GM19238 (cell line): ENCODE results near the gene SH3BP4.
"Not testable (repeated sequence)": the region's sequence is repeated elsewhere in the genome, so short reads cannot be mapped to it uniquely, and the experiment has no call there.

Experiments
- DNase-seq: peaks from one replicate; pipeline ENCODE4 v3.0.0; 2011; ENCODE audit warnings: low spot score; ENCODE audit not compliant: insufficient read length

Gene SH3BP4

GRCh38 chr2:235054475-235054874 lies 102.7 kb downstream of the SH3BP4 start:
- DNase-seq = no peak

- no peak for DNase-seq
Measured at GRCh38 chr2:235054919-235055318, 103.1 kb downstream of the SH3BP4 start.

GRCh38 chr2:235055891-235056516 lies 104.2 kb downstream of the SH3BP4 start:
- no peak for DNase-seq

- DNase-seq = no peak
Measured at GRCh38 chr2:235056768-235057167, 105.0 kb downstream of the SH3BP4 start.

GRCh38 chr2:235057616-235058015 lies 105.8 kb downstream of the SH3BP4 start:
- not testable (repeated sequence) for DNase-seq

GRCh38 chr2:235059161-235059560 lies 107.3 kb downstream of the SH3BP4 start:
- DNase-seq = no peak

- no peak for DNase-seq
Measured at GRCh38 chr2:235061656-235062055, 109.8 kb downstream of the SH3BP4 start.

- no peak for DNase-seq
Measured at GRCh38 chr2:235063471-235063961, 111.7 kb downstream of the SH3BP4 start.

- no peak for DNase-seq
Measured at GRCh38 chr2:235064976-235065375, 113.2 kb downstream of the SH3BP4 start.

- no peak for DNase-seq
Measured at GRCh38 chr2:235066490-235066889, 114.7 kb downstream of the SH3BP4 start.

GRCh38 chr2:235066895-235067294 lies 115.1 kb downstream of the SH3BP4 start:
- DNase-seq = no peak

- DNase-seq = no peak
Measured at GRCh38 chr2:235068701-235069100, 116.9 kb downstream of the SH3BP4 start.

- DNase-seq = no peak
Measured at GRCh38 chr2:235070063-235070706, 118.4 kb downstream of the SH3BP4 start.

GRCh38 chr2:235073868-235074413 lies 122.1 kb downstream of the SH3BP4 start:
- no peak for DNase-seq

GRCh38 chr2:235077046-235077445 lies 125.2 kb downstream of the SH3BP4 start:
- DNase-seq = no peak

- DNase-seq = no peak
Measured at GRCh38 chr2:235078182-235078581, 126.4 kb downstream of the SH3BP4 start.

- no peak for DNase-seq
Measured at GRCh38 chr2:235078914-235079472, 127.2 kb downstream of the SH3BP4 start.

GRCh38 chr2:235080101-235080500 lies 128.3 kb downstream of the SH3BP4 start:
- no peak for DNase-seq

- DNase-seq = no peak
Measured at GRCh38 chr2:235082578-235083338, 130.9 kb downstream of the SH3BP4 start.

GRCh38 chr2:235083822-235084221 lies 132.0 kb downstream of the SH3BP4 start:
- DNase-seq = no peak

GRCh38 chr2:235084424-235084823 lies 132.6 kb downstream of the SH3BP4 start:
- no peak for DNase-seq

GRCh38 chr2:235085476-235085875 lies 133.7 kb downstream of the SH3BP4 start:
- DNase-seq = no peak
